Hepatic stellate cell (primary cell): Measurements from ENCODE around the gene TRIO.
A peak's percentile ranks its signal among the peaks of the same experiment; 100 is the strongest.
"Not testable (repeated sequence)": the region's sequence is repeated elsewhere in the genome, so short reads cannot be mapped to it uniquely, and the experiment has no call there.

Experiments used
- DNase-seq: peaks from one replicate; pipeline ENCODE4 v3.0.0; 2011; ENCODE audit warnings: low spot score

Gene TRIO

DNA sequence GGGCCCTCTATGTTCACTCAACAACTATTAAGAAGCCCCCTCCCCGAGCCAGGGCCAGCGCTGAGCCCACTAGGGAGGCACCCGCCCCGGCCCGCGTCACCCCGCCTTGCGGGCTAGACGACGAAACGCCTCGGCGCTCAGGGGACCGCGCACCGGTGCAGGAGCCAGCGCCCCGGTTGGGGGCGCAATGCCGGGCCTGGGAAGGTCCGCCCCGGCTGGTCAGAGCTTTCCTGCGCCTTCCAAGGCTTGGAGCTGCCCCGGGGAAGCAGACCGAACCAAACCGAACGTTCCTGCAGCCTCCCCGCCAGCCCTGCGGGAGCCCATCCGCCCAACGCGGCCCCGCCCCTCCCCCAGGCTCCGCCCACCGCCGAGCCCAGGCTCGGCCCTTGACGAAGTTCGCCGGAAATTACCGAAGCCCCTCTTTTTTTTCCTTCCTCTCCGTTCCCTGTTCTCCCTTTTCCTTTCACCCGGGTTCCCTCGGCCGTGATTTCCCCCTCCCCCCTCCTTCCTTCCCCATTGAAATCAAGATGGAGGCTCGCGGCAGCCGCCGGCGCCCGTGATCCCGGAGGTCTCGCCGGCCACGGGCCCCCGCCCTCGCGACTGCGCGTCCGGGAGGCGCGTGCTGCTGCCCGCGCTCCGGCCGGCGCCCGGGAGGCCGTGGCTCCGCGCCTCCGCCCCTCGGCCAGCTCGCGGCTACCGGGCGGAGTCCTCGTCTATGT lies at the start of gene TRIO:
TSS of gene TRIO (plus strand) at position 516 of the 719 bp plus-strand sequence. CDS start 384 bp downstream, outside the sequence.
- peak; percentile 92 for DNase-seq

- not testable (repeated sequence) for DNase-seq
Measured at GRCh38 chr5:14097380-14097779, 45.8 kb upstream of the TRIO start.

DNA sequence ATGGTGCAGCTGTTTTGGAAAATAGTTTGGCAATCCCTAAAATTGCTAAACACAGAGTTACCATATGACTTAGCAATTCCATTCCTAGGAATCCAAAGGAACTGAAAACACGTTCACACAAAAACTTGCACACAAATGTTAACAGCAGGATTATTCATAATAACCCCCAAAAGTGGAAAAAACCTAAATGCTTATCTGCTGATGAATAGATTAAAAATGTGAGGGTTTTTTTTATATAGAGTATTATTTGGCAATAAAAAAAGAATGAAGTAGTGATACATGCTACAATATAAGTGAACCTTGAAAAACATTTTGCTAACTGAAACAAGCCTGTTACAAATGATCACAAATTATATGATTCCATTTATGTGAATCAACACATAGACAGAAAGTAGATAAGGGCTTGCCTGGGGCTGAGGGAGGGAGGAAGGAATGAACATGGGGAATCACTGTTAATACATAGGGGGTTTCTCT lies 45.1 kb upstream of the TRIO start:
- DNase-seq, result peak; percentile 15

GRCh38 chr5:14100281-14100680 lies 42.9 kb upstream of the TRIO start:
- no peak for DNase-seq

DNA sequence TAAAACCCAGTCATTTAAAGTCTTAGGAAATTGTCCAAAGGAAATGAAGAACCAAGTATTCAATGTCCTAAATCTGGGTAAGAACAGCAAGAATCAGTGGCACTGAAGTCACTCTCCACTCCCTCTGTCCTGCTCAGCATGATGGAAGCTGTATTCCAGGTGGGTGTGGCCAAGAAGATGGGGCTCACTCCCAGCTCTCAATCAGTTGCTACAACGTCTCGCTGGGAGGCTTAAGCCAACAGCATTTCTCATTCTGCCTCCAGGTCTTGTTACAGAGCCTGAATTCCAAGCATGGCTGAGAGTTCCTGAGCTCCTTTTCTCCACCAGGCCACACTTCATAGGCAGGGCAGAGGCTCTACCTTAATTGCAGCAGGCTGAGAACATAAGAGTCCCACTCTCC lies 41.2 kb upstream of the TRIO start:
- DNase-seq, result no peak

GRCh38 chr5:14102666-14103065 lies 40.5 kb upstream of the TRIO start:
- DNase-seq, result no peak

- peak; percentile 64 for DNase-seq
Measured at GRCh38 chr5:14105718-14106410, 37.3 kb upstream of the TRIO start.

GRCh38 chr5:14107536-14107935 lies 35.6 kb upstream of the TRIO start:
- no peak for DNase-seq

GRCh38 chr5:14108170-14108996 lies 34.8 kb upstream of the TRIO start:
- peak; percentile 62 for DNase-seq

GRCh38 chr5:14109041-14109747 lies 33.9 kb upstream of the TRIO start:
- no peak for DNase-seq

DNA sequence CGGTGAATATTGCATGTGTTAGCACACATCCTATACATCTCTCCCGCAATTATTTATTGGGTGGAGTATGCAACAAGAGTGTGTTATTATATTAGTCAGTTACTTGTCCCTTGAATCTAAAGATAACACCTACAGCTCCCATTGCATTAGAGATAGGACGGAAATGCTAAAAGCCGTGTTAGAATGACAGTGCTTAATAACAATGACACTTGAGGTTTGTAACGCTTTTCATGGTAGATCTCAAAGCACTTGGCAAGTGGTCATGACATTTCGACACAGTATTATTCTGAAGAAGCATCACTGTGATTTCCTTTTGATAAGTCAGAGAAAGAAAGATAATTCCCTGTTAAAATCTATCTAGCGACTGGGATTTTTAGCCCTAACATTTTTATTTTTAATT lies 33.4 kb upstream of the TRIO start:
- no peak for DNase-seq

- no peak for DNase-seq
Measured at GRCh38 chr5:14110196-14110595, 32.9 kb upstream of the TRIO start.

- DNase-seq, result no peak
Measured at GRCh38 chr5:14110680-14111079, 32.5 kb upstream of the TRIO start.

DNA sequence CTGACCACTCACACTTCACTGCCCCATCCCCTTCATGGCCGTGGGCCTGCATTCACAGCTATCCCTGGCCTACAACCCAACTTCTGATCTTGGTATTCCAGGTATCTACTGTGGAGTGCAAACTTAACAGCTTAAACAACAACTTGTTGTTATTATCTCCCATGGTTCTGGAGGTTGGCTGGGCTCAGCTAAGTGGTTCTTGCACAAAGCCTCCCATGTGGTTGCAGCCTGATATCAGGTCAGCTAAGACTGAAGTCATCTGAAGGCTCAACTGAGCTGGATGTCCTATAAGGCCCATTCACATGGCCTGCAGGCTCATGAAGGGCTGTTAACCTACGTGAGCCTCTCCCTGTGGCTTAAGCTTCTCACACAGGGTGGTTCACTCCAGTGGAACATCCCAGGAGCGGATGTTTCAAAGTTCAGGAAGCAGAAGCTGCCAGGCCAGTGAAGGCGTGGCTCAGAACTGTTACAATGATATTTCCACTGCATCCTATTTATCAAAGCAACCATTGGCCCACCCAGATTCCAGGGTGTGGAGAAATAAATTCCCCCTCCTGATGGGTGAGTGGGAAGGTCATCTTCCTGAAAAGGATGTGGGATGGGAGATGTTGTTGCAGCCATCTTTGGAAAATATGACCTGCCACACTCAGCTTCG lies 30.0 kb upstream of the TRIO start:
- no peak for DNase-seq

- no peak for DNase-seq
Measured at GRCh38 chr5:14114615-14115251, 28.4 kb upstream of the TRIO start.

DNA sequence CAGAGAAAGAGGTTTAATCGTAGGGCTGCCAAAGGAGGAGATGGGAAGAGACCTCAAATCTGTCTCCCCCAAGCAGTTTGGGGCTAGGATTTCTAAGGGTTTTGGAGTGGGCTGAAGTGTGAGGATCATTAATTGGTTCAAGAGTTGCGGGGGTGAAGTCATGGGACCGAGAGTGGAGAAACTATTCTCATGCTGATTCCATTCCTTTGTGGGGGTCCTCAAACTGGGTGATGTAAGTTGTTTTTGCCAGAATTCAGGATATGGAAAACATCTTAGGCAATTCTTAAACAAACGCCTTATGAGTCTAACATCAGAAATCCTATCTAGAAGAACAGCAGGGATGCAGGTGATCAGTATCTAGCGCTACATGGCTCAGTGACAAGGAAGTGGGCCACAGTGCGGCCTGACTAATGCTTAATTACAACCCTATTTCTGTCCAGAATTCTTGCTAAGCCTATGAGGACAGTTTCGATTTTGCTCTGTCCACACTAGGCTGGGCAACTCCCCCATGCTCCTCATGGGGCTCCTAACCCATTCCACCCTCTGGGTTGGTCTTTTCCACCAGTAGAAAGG lies 27.7 kb upstream of the TRIO start:
- no peak for DNase-seq

DNA sequence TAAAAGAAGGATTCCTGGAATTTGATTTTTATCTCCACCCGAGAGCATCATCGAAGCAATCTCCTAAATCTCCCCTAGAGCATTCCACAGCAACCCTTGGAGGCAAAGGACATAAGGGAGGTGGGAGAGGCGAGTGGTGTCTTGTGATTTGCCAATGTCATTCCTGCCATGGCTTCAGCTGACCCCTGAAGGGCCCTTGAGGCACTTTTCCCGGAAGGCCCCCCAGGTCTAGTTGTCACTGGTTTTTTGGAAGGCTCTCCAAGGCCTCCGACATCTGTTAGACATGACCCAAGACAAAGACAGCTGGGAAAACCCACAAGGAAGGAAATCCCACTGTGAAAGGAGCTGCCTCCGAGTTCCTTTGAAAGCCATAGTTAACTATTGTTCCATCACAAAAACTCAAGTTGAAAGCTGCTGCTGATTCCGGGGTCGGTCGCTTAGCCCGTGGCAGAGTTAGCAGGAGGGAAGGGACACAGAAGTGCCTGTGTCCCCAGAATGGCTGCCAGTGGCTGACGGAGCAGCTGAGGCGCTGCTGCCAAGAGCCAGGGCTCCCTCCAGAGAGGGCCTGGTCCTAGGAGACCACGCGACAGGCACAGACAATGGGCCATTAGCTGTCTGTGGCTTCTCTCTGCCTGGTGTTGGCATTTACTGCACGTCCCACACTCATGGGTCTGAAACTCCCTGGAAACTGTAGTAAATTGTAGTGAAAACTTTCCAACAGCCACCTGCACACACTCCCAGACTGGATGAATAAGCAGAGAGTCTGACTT lies 24.4 kb upstream of the TRIO start:
- no peak for DNase-seq

DNA sequence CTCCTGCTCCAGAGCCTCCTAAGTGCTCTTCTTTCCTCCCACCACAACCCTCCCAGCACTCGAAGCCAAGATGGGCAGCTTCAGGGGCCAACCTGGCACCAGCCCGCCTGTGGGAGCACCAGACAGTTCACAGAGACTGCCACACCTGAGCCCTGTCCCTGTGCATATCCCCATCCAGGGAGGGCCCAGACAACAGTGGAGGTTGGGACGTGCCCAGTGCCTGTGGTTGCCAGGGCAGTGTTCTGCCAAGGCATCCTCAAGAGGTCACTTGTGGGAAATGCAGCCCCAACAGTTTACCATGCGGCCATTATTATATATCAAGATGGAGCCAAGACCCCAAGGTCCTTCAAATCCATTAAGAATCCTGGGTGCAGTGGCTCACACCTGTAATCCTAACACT lies 23.0 kb upstream of the TRIO start:
- DNase-seq, result no peak

DNA sequence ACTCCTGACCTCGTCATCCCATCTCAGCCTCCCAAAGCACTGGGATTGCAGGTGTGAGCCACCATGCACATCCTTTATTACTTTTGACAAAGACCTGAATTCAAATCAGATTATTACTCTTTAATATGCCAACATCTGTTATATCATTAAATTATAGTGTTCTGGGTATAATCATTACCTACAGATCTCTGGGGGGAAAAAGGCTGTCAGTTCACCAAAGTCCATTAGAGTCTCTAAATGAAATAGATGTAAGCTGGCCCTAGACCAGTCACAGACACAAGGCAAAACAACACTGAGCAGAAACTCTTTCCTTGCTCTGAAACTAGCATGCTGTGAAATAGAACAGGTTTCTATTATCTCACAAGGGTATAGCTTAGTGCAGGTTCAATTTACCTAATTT lies 21.6 kb upstream of the TRIO start:
- no peak for DNase-seq

DNA sequence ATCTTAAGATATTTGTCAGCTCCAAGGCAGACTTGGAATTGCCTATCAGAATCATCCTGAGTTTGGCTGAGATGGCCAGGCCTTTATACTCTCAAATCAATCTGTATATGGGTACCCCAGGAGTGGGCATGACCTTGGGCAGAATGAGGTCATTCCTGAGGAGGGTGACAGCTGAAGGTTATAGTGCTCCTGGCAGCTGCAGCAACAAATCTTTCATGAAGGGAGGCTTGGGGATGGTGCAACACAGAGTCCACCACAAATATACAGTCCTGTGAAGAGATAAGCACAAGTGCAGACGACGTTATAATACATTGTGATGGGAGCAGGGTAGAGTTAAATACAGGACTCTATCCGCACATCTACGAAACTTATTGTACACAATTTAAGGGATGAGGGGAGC lies 21.1 kb upstream of the TRIO start:
- no peak for DNase-seq
